Measurements from ENCODE around the gene FNIP1.
A peak's percentile ranks its signal among the peaks of the same experiment; 100 is the strongest.

FNIP1 gene

GRCh38 chr5:131619102-131619501 lies 177.7 kb downstream of the FNIP1 start:
- Histone ChIP-seq H3K27ac (no peak overlapping the region), H3K4me3 (no peak overlapping the region)
- no peak for DNase-seq (ENCODE audit: low spot score)
- TF ChIP-seq CTCF (IDR thresholded peaks at IDR 0.05), result no peak

- Histone ChIP-seq H3K27ac (no peak overlapping the region), H3K4me3 (no peak overlapping the region)
- no peak for DNase-seq (ENCODE audit: low spot score)
- no peak for TF ChIP-seq CTCF (IDR thresholded peaks at IDR 0.05)
Measured at GRCh38 chr5:131617140-131617822, 179.5 kb downstream of the FNIP1 start.

DNA sequence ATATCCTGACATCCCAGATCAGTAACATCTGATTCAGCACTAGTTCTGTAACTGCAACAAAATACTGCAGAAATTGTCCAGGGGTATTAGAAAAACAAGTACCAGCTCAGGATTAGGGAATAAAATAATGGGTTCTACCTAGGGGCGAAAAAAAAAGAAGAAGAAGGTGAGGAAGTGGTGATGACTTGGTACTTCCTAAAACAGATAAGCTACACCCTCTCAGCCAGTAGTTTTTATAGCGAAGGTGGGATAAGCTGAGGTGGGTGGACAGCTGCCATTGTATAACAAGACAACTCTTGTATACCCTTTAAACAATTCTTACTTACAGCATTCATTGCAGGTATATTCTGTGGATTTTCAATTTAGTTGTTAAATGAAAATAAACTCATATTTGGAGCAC lies 180.9 kb downstream of the FNIP1 start:
- no peak for DNase-seq (ENCODE audit: low spot score)
- no peak for TF ChIP-seq CTCF (IDR thresholded peaks at IDR 0.05)
- no peak overlapping the region for H3K4me3 ChIP-seq

DNA sequence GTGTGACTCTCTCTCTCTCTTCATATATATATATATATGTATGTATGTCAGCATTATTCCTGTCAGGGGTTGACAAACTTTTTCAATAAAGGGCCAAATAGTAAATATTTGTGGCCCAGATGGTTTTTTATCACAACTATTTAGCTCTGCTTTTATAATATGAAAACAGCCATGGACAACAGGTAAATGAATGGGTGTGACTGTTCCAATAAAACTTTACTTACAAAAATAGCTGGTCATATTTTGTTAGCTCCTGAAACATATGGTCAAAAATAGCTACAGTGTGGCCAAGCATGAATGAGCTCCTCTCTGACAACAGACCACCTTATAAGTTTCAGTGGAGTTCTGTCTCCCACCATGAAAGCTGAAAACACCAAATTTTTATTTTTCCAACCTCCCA lies 183.4 kb downstream of the FNIP1 start:
- H3K27ac ChIP-seq, result no peak overlapping the region
- DNase-seq (ENCODE audit: low spot score), result no peak
- TF ChIP-seq CTCF (IDR thresholded peaks at IDR 0.05), result no peak
- no peak overlapping the region for H3K4me3 ChIP-seq

More for the DNA sequence above, 180.9 kb downstream of the FNIP1 start:
- H3K27ac ChIP-seq, result no peak overlapping the region

DNA sequence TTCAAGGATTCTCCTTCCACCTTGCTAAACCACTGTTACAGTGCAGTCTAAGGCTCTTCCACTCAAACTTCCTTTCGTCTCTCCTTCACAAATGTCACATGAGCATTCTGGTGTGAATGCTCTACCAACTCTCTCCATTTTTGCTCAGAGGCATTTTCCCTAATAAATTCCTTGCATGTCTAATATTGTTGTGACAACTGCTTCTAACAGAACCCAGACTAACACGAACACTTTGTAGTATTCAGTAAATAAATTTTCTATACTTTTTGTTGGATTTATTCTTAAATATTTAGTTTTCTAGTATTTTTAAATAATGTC lies 185.8 kb downstream of the FNIP1 start:
- H3K27ac ChIP-seq, result peak overlapping the region in 1 of 2 donors; percentile 69
- H3K4me3 ChIP-seq, result no peak overlapping the region
- TF ChIP-seq CTCF (IDR thresholded peaks at IDR 0.05), result no peak
- DNase-seq (ENCODE audit: low spot score), result no peak

GRCh38 chr5:131610198-131611063 lies 186.4 kb downstream of the FNIP1 start:
- Histone ChIP-seq H3K27ac (peak overlapping the region; percentile 37 to 69), H3K4me3 (no peak overlapping the region)
- no peak for TF ChIP-seq CTCF (IDR thresholded peaks at IDR 0.05)
- DNase-seq (ENCODE audit: low spot score), result no peak

DNA sequence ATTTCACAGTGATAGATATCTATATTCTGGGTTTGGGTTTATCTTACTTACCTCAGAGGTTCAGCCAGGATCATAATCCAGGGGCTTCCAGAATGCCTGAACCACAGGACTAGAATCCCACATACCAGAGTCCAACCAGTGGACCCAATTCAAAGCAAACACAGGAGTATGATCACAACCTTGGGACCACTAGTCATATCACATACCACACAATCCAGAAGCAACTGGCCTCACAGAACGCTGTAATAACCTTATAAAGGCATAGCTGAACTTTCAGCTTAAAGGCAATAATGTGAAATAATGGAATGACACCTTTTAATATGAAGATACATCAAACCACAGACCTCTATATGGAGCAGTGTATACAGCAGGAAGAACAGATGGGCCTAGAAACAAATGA lies 187.0 kb downstream of the FNIP1 start:
- no peak for DNase-seq (ENCODE audit: low spot score)

More for the DNA sequence above, 187.0 kb downstream of the FNIP1 start:
- TF ChIP-seq CTCF (IDR thresholded peaks at IDR 0.05), result no peak
- Histone ChIP-seq H3K27ac (peak overlapping the region; percentile 37 to 69), H3K4me3 (no peak overlapping the region)
